Cardiac septum (tissue), 1 donor: ENCODE results near the gene IRX4. TPM values are rescaled to one million over a fixed set of nuclear protein-coding genes. Genes with fewer than 3 reads are reported as not detected.

Experiments used
- DNase-seq: peaks from one replicate; pipeline ENCODE4 v3.0.0-alpha.2; 2020; ENCODE audit warnings: low spot score
- intact Hi-C: fragments of 100-400 bp; cut with DNase I; formaldehyde crosslinking; loops from one replicate; pipeline ENCODE4 v1.14.0; 2022
- long read RNA-seq: library from polyadenylated mRNA; unstranded; transcript quantifications from one replicate; pipeline ENCODE4 v2.0.0, GENCODE V29; 2021
- total RNA-seq: library from RNA; stranded (reverse); fragmentation: NEBNext Ultra II Directional; extraction: Animal tissue kit (Norgen Biotek cat#: 25700); gene quantifications from one replicate; pipeline ENCODE4 v1.2.1, GENCODE V29; 2021
- donor health status: DM: no; HTN: no; CAD: no.

IRX4 gene
- 12.1 TPM for total RNA-seq
- long read RNA-seq, transcript IRX4-206 (6 exons, 2,391 nt) = minor isoform, 7 of 75 reads
- long read RNA-seq, transcript IRX4-207 (7 exons, 2,403 nt) = minor isoform, 9 of 75 reads
- long read RNA-seq, transcript IRX4-202 (6 exons, 2,538 nt) = major isoform, 24 of 75 reads
- long read RNA-seq, partial matches to known transcripts = 6 of 75 reads
- long read RNA-seq, other reads (novel, unspliced or antisense) = 22 of 75 reads

DNA sequence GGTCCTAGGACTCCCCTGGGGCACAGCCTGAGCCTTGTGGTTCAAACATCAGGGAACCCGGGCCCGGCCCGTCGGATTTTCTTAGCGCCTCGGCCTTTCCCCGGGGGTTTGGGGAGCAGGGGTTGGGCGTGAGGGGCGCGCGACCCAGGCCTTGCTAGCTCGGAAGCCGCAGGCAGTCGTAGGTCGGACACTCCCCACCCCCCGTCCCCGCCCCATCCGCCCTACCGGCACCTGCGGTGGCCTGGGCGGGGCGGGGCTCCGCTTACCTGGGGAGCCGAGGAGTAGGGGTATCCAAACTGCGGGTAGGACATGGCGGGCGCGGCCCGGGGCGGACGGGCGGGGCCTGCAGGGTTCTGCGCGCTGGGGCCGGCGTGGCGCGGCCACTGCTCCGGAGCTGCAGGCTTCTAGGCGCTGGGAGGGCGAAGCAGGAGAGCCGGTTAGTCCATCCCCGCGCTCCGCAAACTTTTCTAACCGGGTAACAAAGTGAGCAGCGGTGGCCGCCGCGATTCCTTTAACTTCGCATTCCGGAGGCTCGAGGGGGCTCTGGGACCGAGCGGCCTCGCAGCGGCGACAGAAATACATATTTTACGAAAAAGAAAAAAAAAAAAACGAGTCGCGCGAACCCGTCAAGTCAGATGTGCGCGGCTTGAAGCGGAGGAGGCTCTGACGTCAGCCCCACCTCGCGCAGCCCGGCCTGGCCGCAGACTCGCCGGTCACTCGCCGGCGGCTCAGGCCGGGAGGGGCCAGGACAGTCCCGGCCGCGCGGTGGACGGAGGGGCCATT, at the start of gene IRX4:
Gene IRX4, minus strand, starts transcription at position 589 of the 783 bp plus-strand sequence. Its CDS starts 278 bp downstream, at position 311.
- intact Hi-C loops = loop anchor here (5.0 kb wide), 1 partner anchor 65 kb away; no protein-coding TSS in a partner anchor
- DNase-seq = no peak

DNA sequence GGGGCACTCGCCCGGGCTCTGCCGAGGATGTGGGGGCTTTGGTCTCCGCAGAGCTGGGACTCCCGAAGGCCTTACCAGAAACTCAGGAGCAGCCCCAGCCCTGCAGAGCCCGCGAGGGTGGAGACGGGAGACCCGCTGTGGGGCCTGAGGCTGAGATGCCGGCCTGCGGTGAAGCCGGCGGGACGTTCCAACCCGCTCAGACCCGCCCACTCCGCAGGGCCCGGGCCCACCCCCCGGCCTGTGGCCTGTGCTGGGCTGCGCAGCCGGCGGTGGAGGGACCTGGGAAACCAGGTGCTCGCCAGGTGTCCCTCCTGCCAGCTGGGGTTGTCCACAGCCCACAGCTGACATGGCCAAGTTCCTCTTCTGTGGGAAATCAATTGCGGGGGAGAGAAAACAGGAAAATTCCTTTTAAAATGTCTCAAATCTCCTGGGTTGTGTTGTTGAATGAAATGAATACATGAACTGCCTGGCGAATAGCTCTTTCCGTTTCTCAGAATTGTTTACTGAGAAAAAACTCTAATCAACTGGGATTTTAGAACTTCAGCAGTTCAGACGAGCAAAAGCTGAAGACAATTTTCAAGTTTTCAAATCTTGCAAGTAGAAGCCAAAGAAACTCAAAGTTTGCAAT, 49.0 kb upstream of the IRX4 start:
- DNase-seq = no peak
- intact Hi-C loops = loop anchor here (5.0 kb wide), 1 partner anchor 44 kb away; no protein-coding TSS in a partner anchor

GRCh38 chr5:1930880-1931603, 48.3 kb upstream of the IRX4 start:
- no peak for DNase-seq
- intact Hi-C loops = loop anchor here (5.0 kb wide), 1 partner anchor 44 kb away; no protein-coding TSS in a partner anchor

- intact Hi-C loops = loop anchor here (5.0 kb wide), 1 partner anchor 43 kb away; no protein-coding TSS in a partner anchor
- no peak for DNase-seq
Observed at GRCh38 chr5:1930501-1930879, 47.8 kb upstream of the IRX4 start.

DNA sequence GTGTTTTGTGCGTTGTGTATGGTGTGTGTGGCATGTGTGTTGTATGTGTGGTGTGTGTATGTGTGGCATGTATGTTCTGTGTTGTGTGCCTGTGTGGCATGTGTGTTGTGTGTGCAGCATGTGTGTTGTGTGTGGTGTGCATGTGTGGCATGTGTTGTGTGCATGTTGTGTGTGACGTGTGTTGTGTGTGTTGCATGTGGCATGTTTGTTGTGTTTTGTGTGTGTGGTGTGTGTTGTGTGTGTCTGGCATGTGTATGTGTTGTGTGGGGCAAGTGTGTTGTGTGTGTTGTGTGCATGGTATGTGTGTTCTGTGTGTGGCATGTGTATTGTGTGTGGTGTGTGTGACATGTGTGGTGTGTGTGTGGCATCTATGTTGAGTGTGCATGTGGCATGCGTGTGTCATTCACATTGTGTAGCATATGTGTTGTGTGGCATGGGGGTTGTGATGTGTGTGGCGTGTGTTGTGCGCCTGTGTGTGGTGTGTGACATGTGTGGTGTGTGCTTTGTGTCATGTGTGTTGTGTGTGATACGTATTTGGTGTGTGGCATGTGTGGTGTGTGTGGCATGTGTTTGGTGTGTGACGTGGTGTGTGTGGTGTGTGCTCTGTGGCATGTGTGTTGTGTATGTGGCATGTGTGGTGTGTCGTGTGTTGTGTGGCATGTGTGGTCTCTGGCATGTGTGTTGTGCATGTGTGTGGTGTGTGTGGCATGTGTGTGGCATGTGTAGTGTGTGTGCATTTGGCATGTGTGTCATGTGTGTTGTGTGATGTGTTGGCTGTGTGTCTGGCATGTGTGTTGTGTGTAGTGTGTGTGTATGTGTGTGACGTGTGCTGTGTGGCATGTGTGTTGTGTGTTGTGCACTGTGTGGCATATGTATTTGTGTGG, 46.6 kb upstream of the IRX4 start:
- DNase-seq = peak; percentile 10
- intact Hi-C loops = no loop called here

DNA sequence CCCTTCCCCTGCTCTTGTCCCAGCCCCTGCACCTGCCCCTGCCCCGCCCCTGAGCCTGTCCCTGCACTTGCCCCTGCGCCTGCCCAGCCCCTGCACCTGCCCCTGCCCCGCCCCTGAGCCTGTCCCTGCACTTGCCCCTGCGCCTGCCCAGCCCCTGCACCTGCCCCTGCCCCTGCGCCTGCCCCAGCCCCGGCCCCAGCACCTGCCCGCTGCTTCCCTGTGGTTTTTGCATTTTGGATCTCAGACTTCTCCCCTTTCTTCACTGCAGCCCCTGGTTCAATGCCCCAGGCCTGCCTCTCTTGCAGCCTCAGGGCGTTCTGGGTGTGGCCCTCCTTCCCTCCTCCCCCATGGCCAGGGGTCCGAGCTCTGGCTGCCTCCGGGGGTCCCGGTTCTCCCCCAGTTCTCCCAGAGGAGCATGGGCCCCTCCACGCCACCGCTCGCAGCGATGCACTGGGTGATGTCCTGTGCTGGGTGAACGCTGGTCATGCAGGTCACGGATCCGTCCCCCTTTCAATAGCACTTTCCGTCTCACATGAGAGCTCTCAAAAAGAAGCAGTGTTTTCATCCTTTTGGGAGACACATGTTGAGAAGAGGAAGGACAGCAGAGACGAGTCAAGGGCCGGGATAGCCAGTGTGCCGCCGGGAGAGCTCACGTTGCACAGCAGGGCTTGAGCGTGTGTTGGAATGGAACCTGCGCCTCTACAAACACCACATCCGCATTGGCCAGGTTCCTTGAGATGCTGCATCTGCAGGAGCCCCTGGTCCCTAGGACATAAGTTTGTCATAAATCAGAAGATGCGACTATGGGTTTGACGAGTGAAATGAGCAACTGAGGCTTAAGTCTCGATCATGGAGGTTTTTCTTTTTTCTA, 44.0 kb upstream of the IRX4 start:
- intact Hi-C loops = no loop called here
- DNase-seq = peak; percentile 39

DNA sequence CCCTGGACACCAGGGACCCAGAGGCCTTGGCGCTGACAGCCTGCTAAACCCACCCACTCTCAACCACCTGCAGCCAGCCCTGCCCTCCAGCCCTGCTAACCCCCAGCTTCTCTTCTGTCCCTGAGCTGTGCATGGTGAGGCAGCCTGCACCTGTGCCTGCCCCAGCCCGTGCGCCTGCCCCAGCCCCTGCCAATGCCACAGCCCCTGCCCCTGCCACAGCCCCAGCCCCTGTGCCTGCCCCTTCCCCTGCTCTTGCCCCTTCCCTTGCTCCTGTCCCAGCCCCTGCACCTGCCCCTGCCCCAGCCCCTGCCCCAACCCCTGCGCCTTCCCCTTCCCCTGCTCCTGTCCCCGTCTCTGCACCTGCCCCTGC, 43.3 kb upstream of the IRX4 start:
- intact Hi-C loops = no loop called here
- peak; percentile 29 for DNase-seq

- peak; percentile 56 for DNase-seq
- intact Hi-C loops = no loop called here
Observed at GRCh38 chr5:1925111-1926070, 42.7 kb upstream of the IRX4 start.

- intact Hi-C loops = no loop called here
- DNase-seq = peak; percentile 36
Observed at GRCh38 chr5:1923766-1924165, 41.0 kb upstream of the IRX4 start.

DNA sequence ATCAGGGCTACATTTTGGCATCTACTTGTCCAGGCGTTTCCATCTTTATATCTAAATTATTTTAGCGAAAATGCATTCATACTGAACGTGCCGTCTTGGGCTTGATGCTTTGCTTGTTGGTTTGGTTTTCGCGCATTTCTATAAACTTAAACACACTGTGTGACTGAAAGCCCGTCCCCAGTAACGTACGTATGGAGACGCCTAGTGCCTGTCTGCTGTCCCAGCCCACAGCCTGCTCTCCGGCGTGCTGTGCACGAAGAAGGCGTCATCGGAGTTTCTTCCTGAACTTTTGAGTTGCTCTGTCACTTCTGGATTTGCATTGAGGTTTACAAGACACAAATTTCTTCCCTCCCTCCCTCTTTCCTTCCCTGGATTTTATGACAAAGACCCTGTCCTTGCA, 40.6 kb upstream of the IRX4 start:
- DNase-seq = peak; percentile 35
- intact Hi-C loops = no loop called here

DNA sequence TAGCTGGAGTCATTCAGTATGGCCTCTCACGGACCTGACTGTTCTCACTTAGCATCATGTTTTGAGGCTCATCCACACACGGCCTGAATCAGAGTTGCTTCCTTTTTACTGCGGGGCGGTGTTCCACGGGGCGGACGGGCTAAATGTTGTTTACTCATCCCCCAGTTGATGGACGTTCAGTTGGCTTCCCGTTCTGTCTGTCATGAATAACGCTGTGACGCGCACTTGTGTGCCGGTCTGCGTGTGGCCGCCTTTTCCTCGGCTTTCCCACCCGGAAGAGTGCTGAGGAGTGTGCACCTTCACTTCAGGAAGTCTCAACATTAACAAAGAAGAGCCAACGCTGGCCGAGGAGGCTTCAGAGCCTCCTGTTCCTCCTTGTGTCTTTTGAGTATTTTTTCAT, 39.0 kb upstream of the IRX4 start:
- intact Hi-C loops = no loop called here
- no peak for DNase-seq

GRCh38 chr5:1919750-1920149, 37.0 kb upstream of the IRX4 start:
- peak; percentile 17 for DNase-seq
- intact Hi-C loops = no loop called here

GRCh38 chr5:1919209-1919566, 36.5 kb upstream of the IRX4 start:
- peak; percentile 71 for DNase-seq
- intact Hi-C loops = no loop called here

- intact Hi-C loops = no loop called here
- DNase-seq = peak; percentile 66
Observed at GRCh38 chr5:1918488-1919208, 35.9 kb upstream of the IRX4 start.

- DNase-seq = no peak
- intact Hi-C loops = no loop called here
Observed at GRCh38 chr5:1917830-1918487, 35.2 kb upstream of the IRX4 start.
